Measurements from ENCODE around the gene IFITM2. TPM values are rescaled to one million over a fixed set of nuclear protein-coding genes. Genes with fewer than 3 reads are reported as not detected.
"Not testable (repeated sequence)": the region's sequence is repeated elsewhere in the genome, so short reads cannot be mapped to it uniquely, and the experiment has no call there.

Gene IFITM2
- total and polyA plus RNA-seq, 10 donors = 507 to 1,635 (median 979) TPM

- peaks cover 41 to 96% (median 76%) of the 10 kb centered on the region in 6 donors for H3K4me1 ChIP-seq
- H3K4me3 ChIP-seq = peak overlapping the region in 7 of 8 donors; percentile 4 to 53 (median 16)
- 5 to 12% (median 7%) methylated on average over 13 to 19 of the region's 19 CpGs for WGBS, 5 donors
- no peaks in the 10 kb centered on the region for H3K27me3 ChIP-seq (replicated peaks in 1 of 7)
- TF ChIP-seq, protein P1, sequence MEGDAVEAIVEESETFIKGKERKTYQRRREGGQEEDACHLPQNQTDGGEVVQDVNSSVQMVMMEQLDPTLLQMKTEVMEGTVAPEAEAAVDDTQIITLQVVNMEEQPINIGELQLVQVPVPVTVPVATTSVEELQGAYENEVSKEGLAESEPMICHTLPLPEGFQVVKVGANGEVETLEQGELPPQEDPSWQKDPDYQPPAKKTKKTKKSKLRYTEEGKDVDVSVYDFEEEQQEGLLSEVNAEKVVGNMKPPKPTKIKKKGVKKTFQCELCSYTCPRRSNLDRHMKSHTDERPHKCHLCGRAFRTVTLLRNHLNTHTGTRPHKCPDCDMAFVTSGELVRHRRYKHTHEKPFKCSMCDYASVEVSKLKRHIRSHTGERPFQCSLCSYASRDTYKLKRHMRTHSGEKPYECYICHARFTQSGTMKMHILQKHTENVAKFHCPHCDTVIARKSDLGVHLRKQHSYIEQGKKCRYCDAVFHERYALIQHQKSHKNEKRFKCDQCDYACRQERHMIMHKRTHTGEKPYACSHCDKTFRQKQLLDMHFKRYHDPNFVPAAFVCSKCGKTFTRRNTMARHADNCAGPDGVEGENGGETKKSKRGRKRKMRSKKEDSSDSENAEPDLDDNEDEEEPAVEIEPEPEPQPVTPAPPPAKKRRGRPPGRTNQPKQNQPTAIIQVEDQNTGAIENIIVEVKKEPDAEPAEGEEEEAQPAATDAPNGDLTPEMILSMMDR (IDR thresholded peaks at IDR 0.05 in 8 of 11, conservative IDR thresholded peaks at IDR 0.05 in 3 of 11) = peak in 2 of 11 experiments; percentile 33 to 46
- TF ChIP-seq POLR2AphosphoS5 (IDR thresholded peaks at IDR 0.05) (peak; percentile 81 to 92 (median 85)), POLR2A (IDR thresholded peaks at IDR 0.05) (no peak)
- intact Hi-C loops (cut with DNase I; ENCODE audit: low total_unique reads) = no loop called here
- peak; percentile 95 for DNase-seq
- H3K27ac ChIP-seq = peak overlapping the region; percentile 94 to 99 (median 97)
- H3K9me3 ChIP-seq = no peaks in the 10 kb centered on the region
- peaks cover 0 to 19% (median 0%) of the 10 kb centered on the region in 6 donors for H3K36me3 ChIP-seq
Measured at GRCh38 chr11:326842-327580, 19.4 kb downstream of the IFITM2 start.

DNA sequence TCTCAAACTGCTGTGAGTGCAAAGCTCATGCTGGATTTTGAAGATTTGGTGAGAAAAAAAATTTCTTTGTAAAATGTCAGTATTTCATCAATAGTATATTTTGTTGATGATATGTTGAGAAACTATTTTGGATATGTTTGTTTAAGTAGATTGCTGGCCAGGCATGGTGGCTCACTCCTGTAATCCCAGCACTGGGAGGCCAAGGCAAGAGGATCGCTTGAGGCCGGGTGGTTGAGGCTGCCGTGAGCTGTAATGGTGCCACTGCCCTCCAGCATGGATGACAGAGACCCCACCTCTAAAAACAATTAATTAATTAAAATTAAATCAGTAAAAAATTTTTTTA is 19.9 kb downstream of the IFITM2 start:
- peak overlapping the region in 7 of 8 donors; percentile 4 to 53 (median 16) for H3K4me3 ChIP-seq
- no peaks in the 10 kb centered on the region for H3K27me3 ChIP-seq (replicated peaks in 1 of 7)
- TF ChIP-seq POLR2AphosphoS5 (IDR thresholded peaks at IDR 0.05) (no peak), POLR2A (IDR thresholded peaks at IDR 0.05) (no peak)
- TF ChIP-seq, protein P1 (IDR thresholded peaks at IDR 0.05 in 8 of 11, conservative IDR thresholded peaks at IDR 0.05 in 3 of 11) = no peak
- peak overlapping the region; percentile 94 to 99 (median 97) for H3K27ac ChIP-seq
- H3K36me3 ChIP-seq = peaks cover 0 to 19% (median 0%) of the 10 kb centered on the region in 6 donors
- H3K9me3 ChIP-seq = no peaks in the 10 kb centered on the region
- DNase-seq = no peak
- intact Hi-C loops (cut with DNase I; ENCODE audit: low total_unique reads) = no loop called here
- WGBS, 5 donors = 83 to 99% (median 94%) methylated on average over 3 of the region's 3 CpGs
- H3K4me1 ChIP-seq = peaks cover 41 to 97% (median 76%) of the 10 kb centered on the region in 6 donors

- Histone ChIP-seq H3K36me3 (peaks cover 0 to 19% (median 0%) of the 10 kb centered on the region in 6 donors), H3K4me3 (peak overlapping the region in 3 of 8 donors; percentile 19 to 53 (median 31)), H3K27ac (peak overlapping the region; percentile 94 to 99 (median 97)), H3K9me3 (no peaks in the 10 kb centered on the region), H3K4me1 (peaks cover 41 to 97% (median 76%) of the 10 kb centered on the region in 6 donors), H3K27me3 (replicated peaks in 1 of 7) (no peaks in the 10 kb centered on the region)
- DNase-seq = peak; percentile 74
- intact Hi-C loops (cut with DNase I; ENCODE audit: low total_unique reads) = no loop called here
- TF ChIP-seq, protein P1 (IDR thresholded peaks at IDR 0.05 in 8 of 11, conservative IDR thresholded peaks at IDR 0.05 in 3 of 11) = no peak
- no peak for TF ChIP-seq POLR2A (IDR thresholded peaks at IDR 0.05)
- WGBS, 5 donors = 91 to 96% (median 93%) methylated on average over 13 of the region's 13 CpGs
Measured at GRCh38 chr11:328012-328411, 20.4 kb downstream of the IFITM2 start.

DNA sequence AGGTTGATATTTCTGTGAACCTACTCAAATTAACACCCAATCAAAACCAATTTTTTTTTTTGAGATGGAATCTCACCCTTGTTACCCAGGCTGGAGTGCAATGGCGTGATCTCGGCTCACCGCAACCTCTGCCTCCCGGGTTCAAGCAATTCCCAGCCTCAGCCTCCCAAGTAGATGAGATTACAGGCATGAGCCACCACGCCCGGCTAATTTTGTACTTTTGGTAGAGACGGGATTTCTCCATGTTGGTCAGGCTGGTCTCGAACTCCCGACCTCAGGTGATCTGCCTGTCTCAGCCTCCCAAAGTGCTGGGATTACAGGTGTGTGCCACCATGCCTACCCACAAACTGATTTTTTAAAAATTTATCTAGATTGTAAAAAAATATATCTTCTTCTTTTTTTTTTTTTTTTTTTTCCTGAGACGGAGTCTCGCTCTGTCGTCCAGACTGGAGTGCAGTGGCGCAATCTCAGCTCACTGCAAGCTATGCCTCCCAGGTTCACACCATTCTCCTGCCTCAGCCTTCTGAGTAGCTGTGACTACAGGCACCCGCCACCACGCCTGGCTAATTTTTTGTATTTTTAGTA is 21.0 kb downstream of the IFITM2 start:
- peaks cover 41 to 94% (median 74%) of the 10 kb centered on the region in 6 donors for H3K4me1 ChIP-seq
- intact Hi-C loops (cut with DNase I; ENCODE audit: low total_unique reads); H3K27me3 ChIP-seq (replicated peaks in 1 of 7); H3K9me3 ChIP-seq; H3K4me3 ChIP-seq: not testable (repeated sequence)
- H3K27ac ChIP-seq = peak overlapping the region in 7 of 8 donors; percentile 96 to 99 (median 97)
- 81 to 95% (median 90%) methylated on average over 15 of the region's 15 CpGs for WGBS, 5 donors
- peak; percentile 51 for DNase-seq
- H3K36me3 ChIP-seq = peaks cover 0 to 19% (median 0%) of the 10 kb centered on the region in 6 donors

All from spleen (tissue), 11 donors.